A673 (cell line): ENCODE results near the gene MMEL1. TPM values are rescaled to one million over a fixed set of nuclear protein-coding genes. Genes with fewer than 3 reads are reported as not detected.

Source experiments
- BruUV-seq: library from RNA; stranded (reverse); fragments of 400-500 nt; replicated peaks from 2 replicates; lab custom pipeline; 2021; lab: Mats Ljungman, UMichigan
- CTCF ChIA-PET: fragments of 300-600 bp; sonication (Branson Sonifier 250); formaldehyde crosslinking; loops from one replicate; lab custom pipeline; 2022; ENCODE audit warnings: antibody characterized with exemption; lab: Charles Lee
- POLR2A ChIA-PET: fragments of 300-600 bp; sonication (Branson Sonifier 250); formaldehyde crosslinking; loops from one replicate; lab custom pipeline; 2022; ENCODE audit warnings: antibody characterized with exemption; ENCODE audit not compliant: low non-redundant PET; lab: Charles Lee
- DNase-seq: peaks from one replicate; pipeline ENCODE4 v3.0.0-alpha.2; 2015; ENCODE audit warnings: low spot score
- H3K27ac ChIP-seq: fragments of 200-600 bp; sonication (generic); 2 replicates; pipeline ENCODE4 v1.5.1; 2016; ENCODE audit warnings: mixed run types, low read depth, mild to moderate bottlenecking, mixed read lengths, antibody characterized with exemption, low read length; ENCODE audit not compliant: poor library complexity, severe bottlenecking
- H3K27me3 ChIP-seq: fragments of 200-600 bp; sonication (generic); replicated peaks from 2 replicates; pipeline ENCODE4 v1.6.1; 2017; ENCODE audit warnings: mixed run types, low read depth, mild to moderate bottlenecking, mixed read lengths, antibody characterized with exemption, low read length; ENCODE audit not compliant: insufficient read depth, poor library complexity
- H3K36me3 ChIP-seq: fragments of 200-600 bp; sonication (generic); 2 replicates; pipeline ENCODE4 v1.6.1; 2016; ENCODE audit warnings: mixed run types, mild to moderate bottlenecking, mixed read lengths, antibody characterized with exemption, low read length; ENCODE audit not compliant: insufficient read depth, poor library complexity, severe bottlenecking
- H3K4me1 ChIP-seq: fragments of 200-600 bp; sonication (generic); 2 replicates; pipeline ENCODE4 v1.6.1; 2017; ENCODE audit warnings: mixed run types, mild to moderate bottlenecking, mixed read lengths, antibody characterized with exemption, low read length; ENCODE audit not compliant: insufficient read depth, poor library complexity, severe bottlenecking
- H3K4me3 ChIP-seq: fragments of 200-600 bp; sonication (generic); 2 replicates; pipeline ENCODE4 v1.5.1; 2016; ENCODE audit warnings: low read depth, mixed run types, mild to moderate bottlenecking, mixed read lengths, low read length; ENCODE audit not compliant: poor library complexity, severe bottlenecking
- H3K9me3 ChIP-seq: fragments of 200-600 bp; sonication (generic); 2 replicates; pipeline ENCODE4 v1.6.1; 2016; ENCODE audit warnings: mixed run types, low read depth, mild to moderate bottlenecking, mixed read lengths, antibody characterized with exemption, low read length; ENCODE audit not compliant: poor library complexity, severe bottlenecking
- EZH2 ChIP-seq: fragments of 200-600 bp; sonication (generic); IDR thresholded peaks from 2 replicates; pipeline ENCODE4 v1.6.1; 2017; ENCODE audit warnings: borderline replicate concordance, low read depth, mild to moderate bottlenecking, mixed read lengths, antibody characterized with exemption, low read length; ENCODE audit not compliant: poor library complexity, severe bottlenecking
- intact Hi-C: fragments of 100-400 bp; cut with micrococcal nuclease; formaldehyde crosslinking; loops from one replicate; pipeline ENCODE4 v1.10.0; 2022; ENCODE audit not compliant: unreplicated experiment
- total RNA-seq: library from RNA; stranded (reverse); gene quantifications from 2 replicates; pipeline ENCODE4 v1.2.3, GENCODE V29; 2021
- TF ChIP-seq, protein P1 (sequence below): fragments of 300-800, 200-600 bp; sonication (generic); conservative IDR thresholded peaks from 2 replicates; pipeline ENCODE4 v1.5.1; 2017; ENCODE audit warnings: low read depth, mild to moderate bottlenecking, antibody characterized with exemption, low read length, moderate library complexity, mixed read lengths

The MMEL1 gene
- total RNA-seq, 1 experiment from 2014 or later = not detected

DNA sequence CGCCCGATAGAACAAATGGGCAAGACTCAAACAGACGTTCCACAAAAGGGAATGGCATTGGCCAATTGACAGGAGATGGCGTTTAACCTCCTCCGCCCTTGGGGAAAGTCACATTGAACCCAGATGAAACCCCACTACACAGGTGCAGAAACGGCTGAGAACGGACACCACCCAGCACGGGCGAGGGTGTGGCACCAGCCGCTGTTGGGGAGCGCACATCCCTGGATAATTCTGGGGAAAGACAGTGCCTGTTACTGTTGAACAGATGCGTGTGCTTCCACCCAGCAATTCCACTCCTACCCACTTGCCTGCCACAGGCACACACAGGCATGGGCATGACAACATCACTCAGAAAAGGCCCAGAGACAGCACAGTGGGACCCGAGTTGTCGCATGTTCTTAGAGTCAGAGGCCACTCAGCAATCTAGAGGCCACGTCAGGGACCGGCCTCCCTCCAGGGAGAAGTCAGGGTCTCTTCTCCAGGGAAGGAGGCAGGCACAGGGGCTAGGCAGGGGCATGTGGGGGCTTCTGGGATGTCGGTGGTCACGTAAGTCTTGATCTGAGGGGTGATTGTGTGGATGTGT, 31.0 kb downstream of the MMEL1 start:
- Histone ChIP-seq H3K27ac (no peak overlapping the region), H3K36me3 (no peaks in the 10 kb centered on the region), H3K27me3 (peaks cover 10% of the 10 kb centered on the region), H3K4me3 (no peak overlapping the region), H3K9me3 (no peaks in the 10 kb centered on the region), H3K4me1 (no peaks in the 10 kb centered on the region)
- ChIA-PET CTCF (no interaction called here), POLR2A (no interaction called here)
- no peak for DNase-seq
- intact Hi-C loops = no loop called here
- TF ChIP-seq, protein P1, sequence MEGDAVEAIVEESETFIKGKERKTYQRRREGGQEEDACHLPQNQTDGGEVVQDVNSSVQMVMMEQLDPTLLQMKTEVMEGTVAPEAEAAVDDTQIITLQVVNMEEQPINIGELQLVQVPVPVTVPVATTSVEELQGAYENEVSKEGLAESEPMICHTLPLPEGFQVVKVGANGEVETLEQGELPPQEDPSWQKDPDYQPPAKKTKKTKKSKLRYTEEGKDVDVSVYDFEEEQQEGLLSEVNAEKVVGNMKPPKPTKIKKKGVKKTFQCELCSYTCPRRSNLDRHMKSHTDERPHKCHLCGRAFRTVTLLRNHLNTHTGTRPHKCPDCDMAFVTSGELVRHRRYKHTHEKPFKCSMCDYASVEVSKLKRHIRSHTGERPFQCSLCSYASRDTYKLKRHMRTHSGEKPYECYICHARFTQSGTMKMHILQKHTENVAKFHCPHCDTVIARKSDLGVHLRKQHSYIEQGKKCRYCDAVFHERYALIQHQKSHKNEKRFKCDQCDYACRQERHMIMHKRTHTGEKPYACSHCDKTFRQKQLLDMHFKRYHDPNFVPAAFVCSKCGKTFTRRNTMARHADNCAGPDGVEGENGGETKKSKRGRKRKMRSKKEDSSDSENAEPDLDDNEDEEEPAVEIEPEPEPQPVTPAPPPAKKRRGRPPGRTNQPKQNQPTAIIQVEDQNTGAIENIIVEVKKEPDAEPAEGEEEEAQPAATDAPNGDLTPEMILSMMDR = no peak
- TF ChIP-seq EZH2 = no peak
- no TSS peak for BruUV-seq

DNA sequence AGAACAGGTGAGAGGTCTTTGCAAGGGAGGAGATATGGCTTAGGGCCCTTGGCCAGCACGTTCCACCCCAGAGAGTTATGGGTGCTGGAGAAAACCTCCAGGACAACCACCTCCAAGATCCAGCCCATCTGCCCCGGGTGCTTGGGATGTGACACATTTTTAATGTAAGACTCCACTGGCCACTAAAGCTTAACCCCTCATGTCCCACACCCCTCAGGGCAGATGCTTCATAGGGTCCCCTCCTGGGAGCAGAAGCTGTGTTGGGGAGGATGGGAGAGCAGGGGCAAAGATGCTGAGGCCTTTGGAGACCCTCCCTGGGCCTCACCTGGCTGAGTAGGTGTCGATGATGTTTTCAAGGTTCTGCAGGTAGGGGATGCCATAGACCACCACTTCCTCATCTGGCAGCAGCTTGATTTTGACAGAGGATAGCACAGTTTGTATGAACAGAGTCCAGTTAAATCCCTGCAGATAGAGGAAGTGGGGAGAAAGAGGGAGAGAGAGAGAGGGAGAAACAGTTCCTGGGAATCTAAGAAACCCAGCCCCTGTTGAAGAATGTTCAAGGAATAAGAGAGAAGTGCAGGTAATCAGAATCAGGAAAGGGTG, 34.4 kb downstream of the MMEL1 start:
- no peaks in the 10 kb centered on the region for H3K36me3 ChIP-seq
- H3K4me1 ChIP-seq = peaks cover 8% of the 10 kb centered on the region
- peaks cover 10% of the 10 kb centered on the region for H3K27me3 ChIP-seq
- no peak overlapping the region for H3K4me3 ChIP-seq
- no peak overlapping the region for H3K27ac ChIP-seq
- TF ChIP-seq, protein P1 = no peak
- TF ChIP-seq EZH2 = no peak
- DNase-seq = no peak
- ChIA-PET POLR2A (interaction anchor here (0.6 kb wide), 1 partner anchor 177 kb away, joined by 3 read pairs; no protein-coding TSS in a partner anchor), CTCF (no interaction called here)
- BruUV-seq = no TSS peak
- H3K9me3 ChIP-seq = no peaks in the 10 kb centered on the region
- intact Hi-C loops = no loop called here

DNA sequence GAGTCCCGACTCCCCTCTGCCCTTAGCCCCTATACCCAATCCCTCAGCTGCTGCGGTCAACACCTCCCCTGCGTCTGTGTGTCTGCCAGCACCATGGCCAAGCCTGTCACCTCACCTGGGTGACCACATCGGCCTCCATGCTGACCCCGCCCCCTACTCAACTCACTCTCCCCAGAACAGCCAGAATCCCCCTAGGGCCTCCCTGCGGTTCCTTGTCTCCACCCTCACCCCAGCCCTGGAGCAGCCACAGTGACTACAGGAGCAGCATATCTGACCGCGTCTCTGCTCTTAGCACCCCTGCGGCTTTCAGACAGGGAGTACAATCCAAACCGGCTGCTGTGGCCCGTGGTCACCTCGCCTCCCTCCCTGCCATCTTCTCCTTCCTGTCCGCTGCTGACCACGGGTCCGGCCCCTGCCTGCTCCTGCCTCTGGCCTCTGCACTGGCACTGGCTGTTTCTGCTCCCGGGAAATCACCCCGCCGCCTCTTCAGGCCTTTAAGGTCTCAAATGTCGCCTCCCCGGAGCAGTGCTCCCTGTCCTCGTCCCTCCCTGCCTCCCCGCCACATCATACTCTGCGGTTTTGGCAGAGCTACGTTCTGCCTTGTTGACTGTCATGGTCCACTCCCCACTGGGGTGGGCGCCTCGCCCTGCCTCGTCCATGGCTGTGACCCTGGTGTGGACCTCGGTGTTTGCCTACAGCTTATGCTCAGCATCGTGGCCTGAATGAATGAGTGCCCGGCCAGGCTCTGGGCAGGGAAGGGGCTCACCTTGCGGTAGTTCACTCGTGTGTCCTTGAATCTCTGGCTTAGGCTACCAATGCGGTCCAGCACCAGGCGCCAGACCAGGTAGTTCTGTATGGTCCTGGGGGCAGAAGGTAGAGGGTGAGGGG, 35.1 kb downstream of the MMEL1 start:
- BruUV-seq = no TSS peak
- TF ChIP-seq, protein P1 = no peak
- no peak for TF ChIP-seq EZH2
- H3K27ac ChIP-seq = no peak overlapping the region
- no peak for DNase-seq
- H3K27me3 ChIP-seq = peaks cover 10% of the 10 kb centered on the region
- ChIA-PET POLR2A (no interaction called here), CTCF (no interaction called here)
- H3K36me3 ChIP-seq = no peaks in the 10 kb centered on the region
- peaks cover 8% of the 10 kb centered on the region for H3K4me1 ChIP-seq
- H3K9me3 ChIP-seq = no peaks in the 10 kb centered on the region
- intact Hi-C loops = no loop called here
- no peak overlapping the region for H3K4me3 ChIP-seq
